Brain microvascular endothelial cell (primary cell): ENCODE measurements around the gene CHMP1B.

Source experiments
- DNase-seq: peaks from one replicate; pipeline ENCODE4 v3.0.0-alpha.2; 2020
- H3K27ac ChIP-seq: fragments of 250-450 bp; sonication (Bioruptor Pico); 2 replicates; pipeline ENCODE4 v1.5.1; 2020; ENCODE audit warnings: mild to moderate bottlenecking, moderate library complexity
- H3K27me3 ChIP-seq: fragments of 250-450 bp; sonication (Bioruptor Pico); replicated peaks from 2 replicates; pipeline ENCODE4 v1.5.1; 2020; ENCODE audit warnings: mild to moderate bottlenecking
- H3K36me3 ChIP-seq: fragments of 250-450 bp; sonication (Bioruptor Pico); replicated peaks from 2 replicates; pipeline ENCODE4 v1.5.1; 2020; ENCODE audit warnings: mild to moderate bottlenecking
- H3K4me3 ChIP-seq: 2 replicates; pipeline ENCODE4 v1.5.1; 2011; ENCODE audit warnings: low read depth, mild to moderate bottlenecking, control low read depth, low read length, moderate library complexity
- in situ Hi-C: cut with HindIII; loops from 2 replicates; pipeline ENCODE4 v1.10.0; 2017; ENCODE audit warnings: low sequenced_read_pairs, low pct_ligation_motif_present
- TF ChIP-seq, protein P1 (sequence below): IDR thresholded peaks from 2 replicates; pipeline ENCODE4 v1.5.1; 2011; ENCODE audit warnings: low read depth, mild to moderate bottlenecking, moderate library complexity, low read length, control low read depth, inconsistent platforms; ENCODE audit errors: missing control alignments

Gene CHMP1B

DNA sequence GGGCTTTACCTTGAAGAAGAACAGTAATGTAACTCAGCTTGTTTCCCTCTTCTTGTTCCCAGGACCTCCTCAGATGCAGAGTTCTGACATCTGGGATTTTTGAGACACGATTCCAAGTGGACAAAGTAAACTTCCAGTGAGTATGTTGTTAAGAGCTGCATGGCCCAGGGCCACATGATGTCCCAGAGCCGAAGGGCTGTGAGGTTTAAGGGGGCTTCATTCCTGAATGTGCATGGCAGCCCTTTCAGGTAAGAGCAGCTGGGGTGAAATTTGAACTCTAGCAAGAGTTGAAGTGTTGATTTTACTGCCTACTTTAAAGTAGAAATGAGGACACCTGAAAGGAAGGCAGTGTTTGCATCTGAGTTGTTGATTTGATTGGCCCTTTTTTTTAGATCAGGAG, 13.3 kb downstream of the CHMP1B start:
- Histone ChIP-seq H3K4me3 (no peak overlapping the region), H3K27ac (no peak overlapping the region), H3K27me3 (no peaks in the 10 kb centered on the region), H3K36me3 (no peaks in the 10 kb centered on the region)
- DNase-seq, result no peak
- TF ChIP-seq, protein P1, sequence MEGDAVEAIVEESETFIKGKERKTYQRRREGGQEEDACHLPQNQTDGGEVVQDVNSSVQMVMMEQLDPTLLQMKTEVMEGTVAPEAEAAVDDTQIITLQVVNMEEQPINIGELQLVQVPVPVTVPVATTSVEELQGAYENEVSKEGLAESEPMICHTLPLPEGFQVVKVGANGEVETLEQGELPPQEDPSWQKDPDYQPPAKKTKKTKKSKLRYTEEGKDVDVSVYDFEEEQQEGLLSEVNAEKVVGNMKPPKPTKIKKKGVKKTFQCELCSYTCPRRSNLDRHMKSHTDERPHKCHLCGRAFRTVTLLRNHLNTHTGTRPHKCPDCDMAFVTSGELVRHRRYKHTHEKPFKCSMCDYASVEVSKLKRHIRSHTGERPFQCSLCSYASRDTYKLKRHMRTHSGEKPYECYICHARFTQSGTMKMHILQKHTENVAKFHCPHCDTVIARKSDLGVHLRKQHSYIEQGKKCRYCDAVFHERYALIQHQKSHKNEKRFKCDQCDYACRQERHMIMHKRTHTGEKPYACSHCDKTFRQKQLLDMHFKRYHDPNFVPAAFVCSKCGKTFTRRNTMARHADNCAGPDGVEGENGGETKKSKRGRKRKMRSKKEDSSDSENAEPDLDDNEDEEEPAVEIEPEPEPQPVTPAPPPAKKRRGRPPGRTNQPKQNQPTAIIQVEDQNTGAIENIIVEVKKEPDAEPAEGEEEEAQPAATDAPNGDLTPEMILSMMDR, result no peak
- in situ Hi-C loops, result no loop called here

DNA sequence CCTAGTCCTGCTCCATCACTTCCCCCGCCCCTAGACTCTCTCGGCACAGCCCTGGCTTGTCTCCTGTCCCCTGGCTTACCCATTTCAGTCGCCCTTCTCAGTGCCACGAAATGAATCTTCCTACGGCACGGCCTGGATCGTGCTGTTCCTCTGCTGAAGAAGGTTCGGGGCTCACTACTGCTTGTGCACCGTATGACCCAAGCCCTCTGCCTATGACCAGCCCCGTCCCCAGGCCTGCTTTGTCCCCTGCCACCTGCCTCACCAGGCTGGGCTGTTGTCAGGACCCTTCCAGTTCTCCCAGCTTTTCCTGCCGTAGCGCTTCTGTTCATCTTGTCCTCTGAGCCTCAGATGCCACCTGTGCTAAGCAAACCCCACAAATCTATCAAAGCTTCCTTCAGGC, 13.9 kb downstream of the CHMP1B start:
- Histone ChIP-seq H3K27me3 (no peaks in the 10 kb centered on the region), H3K27ac (no peak overlapping the region), H3K4me3 (no peak overlapping the region), H3K36me3 (no peaks in the 10 kb centered on the region)
- TF ChIP-seq, protein P1, result no peak
- in situ Hi-C loops, result no loop called here
- no peak for DNase-seq

DNA sequence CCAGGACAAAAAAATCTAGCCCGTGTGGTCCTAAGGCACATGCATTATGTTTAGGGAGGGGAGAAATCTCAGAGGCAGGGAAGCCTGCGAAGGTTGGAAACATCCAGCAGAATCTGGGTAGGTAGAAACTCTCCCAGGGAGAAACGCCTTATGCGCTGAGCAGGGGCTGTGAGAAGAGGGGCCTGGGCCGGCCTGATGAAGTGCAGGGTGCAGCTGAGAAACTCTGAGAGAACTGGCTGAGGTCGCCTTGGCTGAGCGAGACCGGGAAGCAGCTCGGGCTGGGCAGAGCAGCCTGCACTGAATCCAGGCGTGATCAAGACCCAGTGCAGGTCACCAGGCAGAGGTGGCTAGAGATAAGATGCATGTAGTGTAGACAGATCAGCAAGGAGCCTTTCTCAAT, 15.1 kb downstream of the CHMP1B start:
- in situ Hi-C loops, result no loop called here
- Histone ChIP-seq H3K4me3 (no peak overlapping the region), H3K36me3 (no peaks in the 10 kb centered on the region), H3K27me3 (no peaks in the 10 kb centered on the region), H3K27ac (no peak overlapping the region)
- DNase-seq, result no peak
- TF ChIP-seq, protein P1, result no peak

DNA sequence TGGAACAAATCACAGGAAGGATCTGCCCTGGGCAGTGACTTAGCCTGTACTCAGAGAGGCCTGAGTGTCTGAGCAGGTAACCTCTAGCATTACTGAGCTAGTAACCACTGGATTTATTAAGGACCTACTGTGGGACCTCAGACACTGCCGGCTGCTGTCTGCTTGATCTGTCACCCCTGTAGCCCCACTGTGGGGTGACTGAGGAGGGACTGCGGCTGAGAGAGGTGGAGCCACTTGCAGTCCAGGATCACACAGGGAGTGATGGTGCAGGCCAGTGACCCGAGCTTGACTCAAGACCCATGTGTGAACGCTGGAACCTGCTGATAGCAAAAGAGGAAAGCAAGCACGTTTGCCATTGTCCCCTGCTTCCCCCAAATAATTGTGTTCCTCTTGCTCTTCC, 15.6 kb downstream of the CHMP1B start:
- in situ Hi-C loops, result no loop called here
- TF ChIP-seq, protein P1, result no peak
- Histone ChIP-seq H3K36me3 (no peaks in the 10 kb centered on the region), H3K4me3 (no peak overlapping the region), H3K27me3 (no peaks in the 10 kb centered on the region), H3K27ac (no peak overlapping the region)
- no peak for DNase-seq

DNA sequence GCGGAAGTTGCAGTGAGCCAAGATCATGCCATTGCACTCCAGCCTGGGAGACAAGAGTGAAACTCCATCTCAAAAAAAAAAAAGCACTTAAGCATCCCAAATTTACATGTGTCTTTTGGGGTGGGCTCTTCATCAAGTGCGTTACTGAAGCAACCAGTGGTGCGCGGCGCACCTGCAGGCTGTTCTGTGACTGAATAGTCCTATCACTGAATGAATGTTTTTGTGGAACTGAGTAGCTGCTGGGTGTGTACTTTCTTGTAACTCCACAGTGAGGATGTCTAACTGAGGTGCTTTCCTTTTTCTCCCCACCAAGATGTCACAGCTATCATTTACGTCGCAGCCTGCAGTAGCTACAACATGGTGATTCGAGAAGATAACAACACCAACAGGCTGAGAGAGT, 17.0 kb downstream of the CHMP1B start:
- Histone ChIP-seq H3K4me3 (no peak overlapping the region), H3K27ac (no peak overlapping the region), H3K27me3 (no peaks in the 10 kb centered on the region), H3K36me3 (no peaks in the 10 kb centered on the region)
- DNase-seq, result no peak
- in situ Hi-C loops, result no loop called here
- TF ChIP-seq, protein P1, result no peak

DNA sequence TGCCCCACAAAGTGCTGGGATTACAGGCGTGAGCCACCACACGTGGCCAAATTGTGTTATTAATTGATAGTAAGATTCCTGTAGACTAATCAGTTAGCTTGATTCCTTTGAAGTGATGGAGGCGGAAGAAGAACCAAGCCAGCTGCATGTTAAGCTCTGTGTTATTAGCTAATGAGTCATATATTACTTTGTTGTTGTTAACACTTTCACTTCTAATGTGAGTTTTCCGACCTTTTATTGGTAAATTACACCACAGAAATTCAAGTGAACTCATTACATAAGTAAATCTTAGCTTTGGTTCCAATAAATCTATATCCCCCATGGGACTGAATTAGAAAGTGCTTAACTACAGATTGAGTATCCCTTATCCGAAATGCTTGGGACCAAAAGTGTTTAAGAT, 20.3 kb downstream of the CHMP1B start:
- no peaks in the 10 kb centered on the region for H3K36me3 ChIP-seq
- no peak for DNase-seq
- in situ Hi-C loops, result no loop called here

More for the DNA sequence above, 20.3 kb downstream of the CHMP1B start:
- Histone ChIP-seq H3K27me3 (no peaks in the 10 kb centered on the region), H3K27ac (no peak overlapping the region), H3K4me3 (no peak overlapping the region)
- TF ChIP-seq, protein P1, result no peak
